DND-41 (cell line): Measurements from ENCODE around the gene EPAS1.
A peak's percentile ranks its signal among the peaks of the same experiment; 100 is the strongest.

Experiments used
- ATAC-seq: fragments of 200-7000 bp; cut with Tn5 transposase; 3 replicates; pipeline ENCODE4 v1.9.1; 2021; ENCODE audit warnings: low read depth; ENCODE audit not compliant: insufficient read depth
- DNase-seq: peaks from one replicate; pipeline ENCODE4 v3.0.0-alpha.2; 2020
- H2AFZ ChIP-seq: 2 replicates; pipeline ENCODE4 v1.6.0; 2012; ENCODE audit warnings: low read depth, low read length
- H3K27ac ChIP-seq: 2 replicates; pipeline ENCODE4 v1.5.1; 2012; ENCODE audit warnings: low read length, inconsistent platforms
- H3K27me3 ChIP-seq: fragments of 200-600 bp; sonication (generic); 2 replicates; pipeline ENCODE4 v1.6.0; 2012; ENCODE audit warnings: low read length, mild to moderate bottlenecking, inconsistent platforms; ENCODE audit not compliant: insufficient read depth, poor library complexity
- H3K36me3 ChIP-seq: 2 replicates; pipeline ENCODE4 v1.5.1; 2012; ENCODE audit warnings: low read length, inconsistent platforms; ENCODE audit not compliant: insufficient read depth
- H3K4me1 ChIP-seq: 2 replicates; pipeline ENCODE4 v1.5.1; 2012; ENCODE audit warnings: mild to moderate bottlenecking, low read length; ENCODE audit not compliant: insufficient read depth
- H3K4me2 ChIP-seq: 2 replicates; pipeline ENCODE4 v1.6.0; 2012; ENCODE audit warnings: mild to moderate bottlenecking, moderate library complexity, low read length, inconsistent platforms; ENCODE audit not compliant: insufficient read depth
- H3K4me3 ChIP-seq, 2 experiments: fragments of 200-600 bp in 1 of 2; shearing (Covaris generic) in 1 of 2; 2 replicates each; pipeline ENCODE4 v1.5.1; 2012 to 2016; ENCODE audit warnings: inconsistent platforms in 2 of 2, low read length in 2 of 2, mild to moderate bottlenecking in 2 of 2, low read depth in 1 of 2, moderate library complexity in 1 of 2
- H3K79me2 ChIP-seq: 2 replicates; pipeline ENCODE4 v1.6.0; 2012; ENCODE audit warnings: low read length, inconsistent platforms; ENCODE audit not compliant: insufficient read depth
- H3K9ac ChIP-seq: 2 replicates; pipeline ENCODE4 v1.6.0; 2012; ENCODE audit warnings: low read depth, mild to moderate bottlenecking, inconsistent platforms, low read length, moderate library complexity
- H3K9me3 ChIP-seq: 2 replicates; pipeline ENCODE4 v1.5.1; 2012; ENCODE audit warnings: low read length, moderate library complexity, mild to moderate bottlenecking, inconsistent platforms; ENCODE audit not compliant: insufficient read depth, severe bottlenecking
- H4K20me1 ChIP-seq: 2 replicates; pipeline ENCODE4 v1.6.0; 2012; ENCODE audit warnings: low read length; ENCODE audit not compliant: insufficient read depth
- EZH2 ChIP-seq: IDR thresholded peaks from 3 replicates; pipeline ENCODE4 v1.6.1; 2012; ENCODE audit warnings: borderline replicate concordance, low read depth, mild to moderate bottlenecking, moderate library complexity, low read length, inconsistent platforms; ENCODE audit not compliant: severe bottlenecking
- TF ChIP-seq, protein P1 (sequence below): IDR thresholded peaks from 2 replicates; pipeline ENCODE4 v1.5.1; 2012; ENCODE audit warnings: borderline replicate concordance, low read length, moderate library complexity, mild to moderate bottlenecking; ENCODE audit not compliant: poor library complexity, severe bottlenecking; ENCODE audit errors: extremely low read depth

EPAS1 gene

DNA sequence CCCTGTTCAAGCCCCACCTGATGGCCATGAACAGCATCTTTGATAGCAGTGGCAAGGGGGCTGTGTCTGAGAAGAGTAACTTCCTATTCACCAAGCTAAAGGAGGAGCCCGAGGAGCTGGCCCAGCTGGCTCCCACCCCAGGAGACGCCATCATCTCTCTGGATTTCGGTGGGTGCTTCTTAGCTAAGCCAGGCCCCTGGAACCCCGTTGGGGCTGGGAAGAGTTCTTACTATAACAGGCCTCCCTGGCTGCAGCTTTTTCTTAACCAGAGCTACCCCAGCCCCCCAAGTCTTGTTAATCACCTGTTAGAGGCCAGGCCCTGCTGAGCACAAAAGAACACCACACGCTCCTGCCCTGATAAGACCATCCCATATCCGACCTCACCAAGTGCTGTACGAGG is 79.4 kb downstream of the EPAS1 start:
- no peak overlapping the region for H3K4me3 ChIP-seq
- H3K79me2 ChIP-seq: no peaks in the 10 kb centered on the region
- no peak for TF ChIP-seq EZH2
- TF ChIP-seq, protein P1, sequence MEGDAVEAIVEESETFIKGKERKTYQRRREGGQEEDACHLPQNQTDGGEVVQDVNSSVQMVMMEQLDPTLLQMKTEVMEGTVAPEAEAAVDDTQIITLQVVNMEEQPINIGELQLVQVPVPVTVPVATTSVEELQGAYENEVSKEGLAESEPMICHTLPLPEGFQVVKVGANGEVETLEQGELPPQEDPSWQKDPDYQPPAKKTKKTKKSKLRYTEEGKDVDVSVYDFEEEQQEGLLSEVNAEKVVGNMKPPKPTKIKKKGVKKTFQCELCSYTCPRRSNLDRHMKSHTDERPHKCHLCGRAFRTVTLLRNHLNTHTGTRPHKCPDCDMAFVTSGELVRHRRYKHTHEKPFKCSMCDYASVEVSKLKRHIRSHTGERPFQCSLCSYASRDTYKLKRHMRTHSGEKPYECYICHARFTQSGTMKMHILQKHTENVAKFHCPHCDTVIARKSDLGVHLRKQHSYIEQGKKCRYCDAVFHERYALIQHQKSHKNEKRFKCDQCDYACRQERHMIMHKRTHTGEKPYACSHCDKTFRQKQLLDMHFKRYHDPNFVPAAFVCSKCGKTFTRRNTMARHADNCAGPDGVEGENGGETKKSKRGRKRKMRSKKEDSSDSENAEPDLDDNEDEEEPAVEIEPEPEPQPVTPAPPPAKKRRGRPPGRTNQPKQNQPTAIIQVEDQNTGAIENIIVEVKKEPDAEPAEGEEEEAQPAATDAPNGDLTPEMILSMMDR: no peak
- no peaks in the 10 kb centered on the region for H3K4me1 ChIP-seq
- no peak overlapping the region for H3K27ac ChIP-seq
- H3K27me3 ChIP-seq: no peaks in the 10 kb centered on the region
- H3K36me3 ChIP-seq: no peaks in the 10 kb centered on the region
- DNase-seq (peak; percentile 1), ATAC-seq (no peak)
- H3K4me2 ChIP-seq: no peak overlapping the region
- no peak overlapping the region for H2AFZ ChIP-seq
- no peak overlapping the region for H3K9ac ChIP-seq
- no peaks in the 10 kb centered on the region for H4K20me1 ChIP-seq
- H3K9me3 ChIP-seq: no peaks in the 10 kb centered on the region

DNA sequence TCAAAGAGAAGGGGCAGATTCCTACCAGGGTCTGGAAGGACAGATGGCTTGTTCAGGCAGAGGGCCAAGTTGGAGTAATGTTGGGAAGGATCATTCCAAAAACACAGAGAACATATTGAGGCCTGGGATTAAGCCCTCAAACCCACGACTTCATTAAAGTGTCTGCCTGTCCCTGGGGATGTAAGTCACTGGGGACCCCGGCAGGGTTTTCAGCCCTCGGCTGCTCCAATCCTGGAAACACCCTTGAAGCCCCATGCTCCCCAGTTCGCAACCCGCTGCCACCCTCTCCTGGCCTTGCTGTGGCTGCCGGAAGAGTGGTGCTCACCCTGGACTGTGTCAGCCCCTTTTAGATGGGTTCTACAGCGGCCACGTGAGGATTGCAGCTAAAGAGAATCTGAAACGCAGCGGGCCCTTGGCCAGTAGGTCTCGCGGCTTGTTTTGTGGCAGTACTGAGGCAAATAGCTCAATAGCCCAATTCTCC is 79.9 kb downstream of the EPAS1 start:
- no peaks in the 10 kb centered on the region for H3K27me3 ChIP-seq
- no peaks in the 10 kb centered on the region for H3K36me3 ChIP-seq
- H3K9me3 ChIP-seq: no peaks in the 10 kb centered on the region
- TF ChIP-seq, protein P1: no peak
- no peak for TF ChIP-seq EZH2
- H3K79me2 ChIP-seq: no peaks in the 10 kb centered on the region
- H3K9ac ChIP-seq: no peak overlapping the region
- no peaks in the 10 kb centered on the region for H4K20me1 ChIP-seq
- peak; percentile 31; the same call in 1 of the 3 replicates for ATAC-seq
- H3K27ac ChIP-seq: no peak overlapping the region
- no peak overlapping the region for H2AFZ ChIP-seq
- no peak for DNase-seq
- H3K4me3 ChIP-seq: no peak overlapping the region
- H3K4me1 ChIP-seq: no peaks in the 10 kb centered on the region
- no peak overlapping the region for H3K4me2 ChIP-seq

DNA sequence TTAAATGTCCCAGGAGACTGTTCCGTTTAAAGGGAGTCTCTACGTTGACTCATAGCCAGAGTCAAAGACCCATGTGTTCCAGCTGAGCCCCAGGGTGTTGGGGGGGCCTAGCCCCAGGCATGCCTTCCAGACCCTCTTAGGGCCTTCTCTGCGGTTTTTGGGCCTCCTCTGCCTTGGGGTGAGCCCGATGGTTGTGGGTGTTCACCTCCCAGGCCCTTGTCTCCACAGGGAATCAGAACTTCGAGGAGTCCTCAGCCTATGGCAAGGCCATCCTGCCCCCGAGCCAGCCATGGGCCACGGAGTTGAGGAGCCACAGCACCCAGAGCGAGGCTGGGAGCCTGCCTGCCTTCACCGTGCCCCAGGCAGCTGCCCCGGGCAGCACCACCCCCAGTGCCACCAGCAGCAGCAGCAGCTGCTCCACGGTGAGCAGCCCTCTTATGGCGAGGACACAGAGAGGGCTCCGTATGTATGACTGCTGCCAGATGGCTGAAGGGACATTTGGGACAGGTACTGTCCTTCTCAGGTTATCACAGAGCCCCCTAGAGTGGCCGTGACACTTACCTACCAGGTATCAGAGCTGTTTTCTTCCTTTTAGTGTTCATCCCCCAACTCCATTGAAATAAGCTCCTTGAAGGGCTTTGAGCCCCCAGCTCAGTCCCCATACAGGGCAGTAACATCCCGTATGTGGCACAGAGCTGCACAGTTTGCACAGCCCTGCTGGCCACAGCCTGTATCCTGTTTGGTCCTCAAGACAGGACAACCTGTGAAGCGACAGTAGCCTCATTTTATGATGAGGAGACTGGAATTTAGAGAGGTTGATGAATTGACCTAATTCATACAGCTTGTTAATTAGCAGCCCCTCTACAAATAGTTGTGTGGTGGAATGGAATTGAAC is 80.7 kb downstream of the EPAS1 start:
- TF ChIP-seq EZH2: no peak
- TF ChIP-seq, protein P1: no peak
- Histone ChIP-seq H3K9ac (no peak overlapping the region), H3K4me1 (no peaks in the 10 kb centered on the region), H3K27ac (no peak overlapping the region), H3K36me3 (no peaks in the 10 kb centered on the region), H3K27me3 (no peaks in the 10 kb centered on the region), H3K79me2 (no peaks in the 10 kb centered on the region), H3K4me3 (no peak overlapping the region), H3K4me2 (no peak overlapping the region), H2AFZ (no peak overlapping the region), H4K20me1 (no peaks in the 10 kb centered on the region), H3K9me3 (no peaks in the 10 kb centered on the region)
- no peak for ATAC-seq
- no peak for DNase-seq
